ENCODE results near the gene ZNF548. TPM values are rescaled to one million over a fixed set of nuclear protein-coding genes. Genes with fewer than 3 reads are reported as not detected.

Gene ZNF548
- total RNA-seq, 1 experiment from 2014 or later: 21.7 TPM

GRCh38 chr19:57398868-57399267 is 9.2 kb downstream of the ZNF548 start:
- no peak for DNase-seq (ENCODE audit: low read depth)

GRCh38 chr19:57403737-57404563 is 14.3 kb downstream of the ZNF548 start:
- DNase-seq (ENCODE audit: low read depth): no peak

- DNase-seq (ENCODE audit: low read depth): peak; percentile 57
Measured at GRCh38 chr19:57406516-57407123, 17.0 kb downstream of the ZNF548 start.

- DNase-seq (ENCODE audit: low read depth): peak; percentile 95
Measured at GRCh38 chr19:57410877-57411671, 21.4 kb downstream of the ZNF548 start, which contains the start of gene ZNF17. Gene ZNF17 (plus strand): TSS chr19:57411161. CDS start chr19:57413616, 2,455 bp downstream.

GRCh38 chr19:57419439-57419838 is 29.8 kb downstream of the ZNF548 start:
- no peak for DNase-seq (ENCODE audit: low read depth)

- DNase-seq (ENCODE audit: low read depth): no peak
Measured at GRCh38 chr19:57421037-57421436, 31.4 kb downstream of the ZNF548 start.

- DNase-seq (ENCODE audit: low read depth): no peak
Measured at GRCh38 chr19:57434386-57435061, 44.9 kb downstream of the ZNF548 start.

DNA sequence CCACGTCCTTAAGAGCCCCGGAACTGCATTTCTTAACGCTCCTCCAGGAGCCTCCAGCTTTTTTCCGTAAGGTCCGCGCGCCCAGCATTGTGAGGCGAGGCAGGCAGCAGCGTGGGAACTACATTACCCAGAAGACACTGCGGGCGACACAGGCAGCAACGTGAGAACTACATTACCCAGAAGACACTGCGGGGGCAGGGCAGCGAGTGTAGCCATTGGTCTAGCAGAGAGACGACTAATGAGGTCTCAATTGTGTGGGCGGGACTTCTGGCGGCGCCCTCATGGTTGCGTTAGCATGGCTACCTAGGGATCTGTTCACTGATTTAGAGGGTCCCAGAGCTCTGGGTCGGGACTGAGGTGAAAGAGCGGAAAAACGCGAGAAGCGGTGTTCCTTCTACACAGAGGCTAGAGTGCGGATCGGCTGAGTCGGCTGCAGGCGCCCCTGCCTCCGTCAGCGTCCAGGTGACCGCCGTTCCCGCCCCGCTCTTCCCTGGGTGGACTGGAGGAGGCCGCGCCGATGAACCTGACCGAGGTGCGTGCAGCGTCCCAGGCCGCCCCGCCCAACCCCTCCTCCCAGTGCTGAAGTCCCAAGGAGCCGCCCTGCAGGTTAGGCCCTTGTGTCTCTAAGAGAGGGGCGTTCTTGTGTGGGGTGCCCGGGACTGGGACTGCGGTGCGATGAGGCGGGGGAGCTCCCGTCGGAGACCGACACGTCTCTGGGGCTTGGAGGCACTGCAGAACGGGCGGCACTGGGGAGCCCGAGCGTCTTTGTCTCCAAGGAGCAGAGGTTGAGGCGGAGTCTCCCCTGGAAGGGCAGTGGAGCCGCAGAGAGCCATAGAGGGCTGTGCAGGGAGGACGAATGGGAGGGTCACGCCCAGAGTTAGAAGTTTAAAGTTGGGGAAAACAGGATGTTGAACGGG is 45.7 kb downstream of the ZNF548 start, which contains the start of gene ZNF749:
TSS of gene ZNF749 (plus strand) at position 264 of the 917 bp plus-strand sequence. CDS start at position 518, 254 bp downstream.
- DNase-seq (ENCODE audit: low read depth): peak; percentile 98

- no peak for DNase-seq (ENCODE audit: low read depth)
Measured at GRCh38 chr19:57436417-57436816, 46.8 kb downstream of the ZNF548 start.

DNA sequence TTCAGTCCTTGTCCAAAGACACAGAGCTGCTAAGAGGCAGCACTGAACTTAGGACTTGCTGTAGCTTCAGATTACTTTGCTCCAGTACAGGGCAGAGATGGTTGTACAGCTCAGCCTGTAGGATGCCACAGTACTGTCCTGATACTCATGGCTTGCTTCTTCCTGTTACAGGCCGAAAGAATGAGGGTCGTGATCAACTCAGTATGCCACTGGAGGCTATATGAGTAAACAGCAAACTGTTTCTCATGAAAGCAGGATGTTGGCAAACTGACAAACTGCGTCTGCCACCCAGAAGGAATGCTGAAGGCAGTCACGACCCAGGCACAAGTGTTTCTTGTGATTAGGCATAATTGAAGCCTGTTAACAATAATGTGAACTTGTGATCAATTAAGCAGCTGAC is 48.3 kb downstream of the ZNF548 start:
- DNase-seq (ENCODE audit: low read depth): no peak

GRCh38 chr19:57438925-57439324 is 49.3 kb downstream of the ZNF548 start:
- no peak for DNase-seq (ENCODE audit: low read depth)

DNA sequence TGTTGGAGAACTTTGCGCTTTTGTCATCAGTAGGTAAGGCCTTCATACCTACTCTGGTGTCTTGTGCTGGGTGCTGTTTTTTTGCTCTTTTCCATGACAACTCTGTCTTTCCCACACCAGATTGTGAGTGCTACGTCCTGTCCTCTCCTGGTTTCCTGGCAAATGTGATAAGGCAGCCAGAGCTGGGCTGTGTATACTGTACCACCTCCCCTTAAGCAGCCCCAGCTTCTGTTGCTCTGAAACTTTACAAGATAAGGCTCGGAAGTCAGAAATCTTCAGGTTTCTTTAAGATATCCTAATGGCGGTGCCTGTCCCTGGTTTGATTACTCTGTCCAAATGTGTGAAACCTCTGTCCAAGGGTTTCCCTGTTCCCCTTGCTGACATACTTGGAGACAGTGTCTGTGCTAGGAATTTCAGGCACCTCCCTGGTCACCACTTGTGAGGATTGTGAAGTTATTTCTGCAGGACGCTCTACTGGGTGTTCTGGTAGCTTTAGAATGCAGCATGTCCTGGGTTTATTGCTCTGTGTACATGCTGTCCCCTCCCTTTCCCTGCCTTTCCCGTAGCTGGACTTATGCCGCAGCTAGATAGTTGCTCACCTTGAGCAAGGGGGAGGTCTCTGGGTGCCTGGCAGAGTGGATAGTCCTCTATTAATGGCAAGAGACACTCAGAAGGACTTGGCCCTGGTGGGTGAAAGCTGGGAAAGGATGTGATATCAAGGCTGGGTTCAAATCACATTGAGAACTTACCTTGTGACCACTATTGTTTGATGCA is 52.5 kb downstream of the ZNF548 start:
- DNase-seq (ENCODE audit: low read depth): no peak

DNA sequence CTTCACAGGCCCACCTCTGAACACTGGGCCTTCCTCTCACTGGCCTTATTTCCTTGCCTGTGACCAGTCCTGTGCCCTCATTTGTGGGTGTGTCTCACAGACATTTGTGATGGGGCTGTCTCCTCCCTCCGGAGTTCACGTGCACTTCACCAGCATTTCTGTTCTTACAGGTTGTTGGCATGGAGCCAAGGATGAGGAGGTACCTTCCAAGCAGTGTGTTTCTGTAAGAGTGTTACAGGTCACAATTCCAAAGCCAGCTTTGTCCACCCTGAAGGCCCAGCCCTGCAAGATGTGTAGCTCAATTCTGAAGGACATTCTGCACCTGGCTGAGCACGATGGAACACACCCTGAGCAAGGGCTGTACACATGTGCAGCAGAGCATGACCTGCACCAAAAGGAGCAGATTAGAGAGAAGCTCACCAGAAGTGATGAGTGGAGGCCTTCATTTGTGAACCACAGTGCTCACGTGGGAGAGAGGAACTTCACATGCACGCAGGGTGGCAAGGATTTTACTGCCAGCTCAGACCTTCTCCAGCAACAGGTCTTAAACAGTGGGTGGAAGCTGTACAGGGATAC is 53.6 kb downstream of the ZNF548 start:
- DNase-seq (ENCODE audit: low read depth): no peak

- no peak for DNase-seq (ENCODE audit: low read depth)
Measured at GRCh38 chr19:57452307-57452706, 62.7 kb downstream of the ZNF548 start.

Other genes starting within 250 kb of the ZNF548 start
- gene ZIM3, start 244.7 kb upstream of the ZNF548 start, total RNA-seq (2014; rRNA removed; shearing (Covaris generic)): not detected in 2 replicates
- not detected in 2 replicates for gene DUXA, start 222.4 kb upstream of the ZNF548 start, total RNA-seq (2014; rRNA removed; shearing (Covaris generic))
- 14.1 and 20.7 TPM in 2 replicates for gene ZNF264, start 198.4 kb upstream of the ZNF548 start, total RNA-seq (2014; rRNA removed; shearing (Covaris generic))
- gene AURKC, start 158.8 kb upstream of the ZNF548 start, total RNA-seq (2014; rRNA removed; shearing (Covaris generic)): 0.88 and 2.0 TPM in 2 replicates
- gene ZNF805, start 149.2 kb upstream of the ZNF548 start, total RNA-seq (2014; rRNA removed; shearing (Covaris generic)): 10.0 and 11.9 TPM in 2 replicates
- 24.6 and 27.5 TPM in 2 replicates for gene ZNF460, start 109.4 kb upstream of the ZNF548 start, total RNA-seq (2014; rRNA removed; shearing (Covaris generic))
- gene ZNF543, start 69.4 kb upstream of the ZNF548 start, total RNA-seq (2014; rRNA removed; shearing (Covaris generic)): 5.9 and 6.6 TPM in 2 replicates
- 9.9 and 11.7 TPM in 2 replicates for gene ZNF304, start 38.6 kb upstream of the ZNF548 start, total RNA-seq (2014; rRNA removed; shearing (Covaris generic))
- gene TRAPPC2B, start 26.3 kb upstream of the ZNF548 start, total RNA-seq (2014; rRNA removed; shearing (Covaris generic)): 44.2 and 56.7 TPM in 2 replicates
- gene ZNF547, start 26.3 kb upstream of the ZNF548 start, total RNA-seq (2014; rRNA removed; shearing (Covaris generic)): 2.1 and 2.5 TPM in 2 replicates
- 9.9 and 10.5 TPM in 2 replicates for gene ZNF17, start 21.3 kb downstream of the ZNF548 start, total RNA-seq (2014; rRNA removed; shearing (Covaris generic))
- 9.3 and 12.7 TPM in 2 replicates for gene ZNF749, start 45.5 kb downstream of the ZNF548 start, total RNA-seq (2014; rRNA removed; shearing (Covaris generic))
- not detected in 2 replicates for gene VN1R1, start 67.3 kb downstream of the ZNF548 start, total RNA-seq (2014; rRNA removed; shearing (Covaris generic))
- gene ZNF772, start 87.7 kb downstream of the ZNF548 start, total RNA-seq (2014; rRNA removed; shearing (Covaris generic)): 13.5 and 17.3 TPM in 2 replicates
- 11.1 and 12.0 TPM in 2 replicates for gene ZNF419, start 97.9 kb downstream of the ZNF548 start, total RNA-seq (2014; rRNA removed; shearing (Covaris generic))
- 9.0 and 23.1 TPM in 2 replicates for gene ZNF773, start 110.1 kb downstream of the ZNF548 start, total RNA-seq (2014; rRNA removed; shearing (Covaris generic))
- 5.1 and 6.2 TPM in 2 replicates for gene ZNF549, start 137.5 kb downstream of the ZNF548 start, total RNA-seq (2014; rRNA removed; shearing (Covaris generic))
- 6.1 and 6.3 TPM in 2 replicates for gene ZNF550, start 170.0 kb downstream of the ZNF548 start, total RNA-seq (2014; rRNA removed; shearing (Covaris generic))
- 6.1 and 6.3 TPM in 2 replicates for gene ZNF416, start 189.1 kb downstream of the ZNF548 start, total RNA-seq (2014; rRNA removed; shearing (Covaris generic))
- 9.9 and 11.6 TPM in 2 replicates for gene ZIK1, start 194.3 kb downstream of the ZNF548 start, total RNA-seq (2014; rRNA removed; shearing (Covaris generic))
- 12.7 and 17.7 TPM in 2 replicates for gene ZNF530, start 210.0 kb downstream of the ZNF548 start, total RNA-seq (2014; rRNA removed; shearing (Covaris generic))
- 14.2 and 21.3 TPM in 2 replicates for gene ZNF134, start 224.4 kb downstream of the ZNF548 start, total RNA-seq (2014; rRNA removed; shearing (Covaris generic))
- gene ZNF211, start 243.3 kb downstream of the ZNF548 start, total RNA-seq (2014; rRNA removed; shearing (Covaris generic)): 9.7 and 10.1 TPM in 2 replicates

Measured in RPMI7951 (cell line).